Gastrocnemius medialis (tissue), 4 donors: ENCODE data around the gene GRHL3.

Experiments used
- POLR2A ChIP-seq, 2 donors: fragments of 450-650 bp; IDR thresholded peaks; one replicate each; pipeline ENCODE4 v1.6.1; 2017; ENCODE audit warnings: antibody characterized with exemption in 2 of 2, mild to moderate bottlenecking in 2 of 2, moderate library complexity in 2 of 2
- TF ChIP-seq, protein P1 (sequence below), 5 experiments: fragments of 450-650 bp in 3 of 5; fragments of 200-600 bp in 2 of 5; sonication (generic) in 2 of 5; IDR thresholded peaks in 4 of 5; conservative IDR thresholded peaks in 1 of 5; 1 replicate in 4 of 5; 2 replicates in 1 of 5; pipeline ENCODE4 v1.5.1; 2016 to 2019; ENCODE audit warnings: antibody characterized with exemption in 5 of 5, mild to moderate bottlenecking in 3 of 5, moderate library complexity in 3 of 5

DNA sequence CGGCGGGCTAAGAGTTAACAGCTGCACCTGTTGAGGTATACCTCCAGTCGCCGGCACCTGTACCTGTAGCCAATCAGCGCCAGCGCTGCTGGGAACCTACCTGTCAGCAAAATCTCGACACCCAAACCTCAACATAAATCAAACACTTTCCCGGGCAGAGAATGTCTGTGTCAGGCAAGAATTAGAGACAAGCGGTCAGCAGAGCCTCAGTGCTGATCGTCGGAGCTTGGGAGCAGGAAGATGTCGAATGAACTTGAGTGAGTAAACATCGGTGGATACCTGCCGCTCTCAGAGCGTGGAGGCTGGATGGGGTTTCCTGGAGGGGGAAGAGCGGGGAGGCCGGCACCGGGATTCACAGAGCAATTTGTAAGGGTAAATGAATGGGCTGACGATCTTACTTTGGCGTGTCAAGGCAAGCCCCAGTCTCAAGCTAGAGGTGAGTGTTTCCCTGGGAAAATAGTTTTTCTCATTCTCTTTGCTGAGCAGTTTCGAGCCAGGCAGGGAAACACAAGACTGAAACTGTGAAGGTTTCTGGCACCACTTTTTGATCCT lies at the start of gene GRHL3:
- TF ChIP-seq, protein P1, sequence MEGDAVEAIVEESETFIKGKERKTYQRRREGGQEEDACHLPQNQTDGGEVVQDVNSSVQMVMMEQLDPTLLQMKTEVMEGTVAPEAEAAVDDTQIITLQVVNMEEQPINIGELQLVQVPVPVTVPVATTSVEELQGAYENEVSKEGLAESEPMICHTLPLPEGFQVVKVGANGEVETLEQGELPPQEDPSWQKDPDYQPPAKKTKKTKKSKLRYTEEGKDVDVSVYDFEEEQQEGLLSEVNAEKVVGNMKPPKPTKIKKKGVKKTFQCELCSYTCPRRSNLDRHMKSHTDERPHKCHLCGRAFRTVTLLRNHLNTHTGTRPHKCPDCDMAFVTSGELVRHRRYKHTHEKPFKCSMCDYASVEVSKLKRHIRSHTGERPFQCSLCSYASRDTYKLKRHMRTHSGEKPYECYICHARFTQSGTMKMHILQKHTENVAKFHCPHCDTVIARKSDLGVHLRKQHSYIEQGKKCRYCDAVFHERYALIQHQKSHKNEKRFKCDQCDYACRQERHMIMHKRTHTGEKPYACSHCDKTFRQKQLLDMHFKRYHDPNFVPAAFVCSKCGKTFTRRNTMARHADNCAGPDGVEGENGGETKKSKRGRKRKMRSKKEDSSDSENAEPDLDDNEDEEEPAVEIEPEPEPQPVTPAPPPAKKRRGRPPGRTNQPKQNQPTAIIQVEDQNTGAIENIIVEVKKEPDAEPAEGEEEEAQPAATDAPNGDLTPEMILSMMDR (IDR thresholded peaks at IDR 0.05 in 4 of 5, conservative IDR thresholded peaks at IDR 0.05 in 1 of 5): no peak
- TF ChIP-seq POLR2A (IDR thresholded peaks at IDR 0.05): no peak
